ENCODE results near the gene CD52. TPM values are rescaled to one million over a fixed set of nuclear protein-coding genes. Genes with fewer than 3 reads are reported as not detected.
A peak's percentile ranks its signal among the peaks of the same experiment; 100 is the strongest.

Gene CD52
- total RNA-seq, 1 donor from 2014 or later, result 7.3 TPM

DNA sequence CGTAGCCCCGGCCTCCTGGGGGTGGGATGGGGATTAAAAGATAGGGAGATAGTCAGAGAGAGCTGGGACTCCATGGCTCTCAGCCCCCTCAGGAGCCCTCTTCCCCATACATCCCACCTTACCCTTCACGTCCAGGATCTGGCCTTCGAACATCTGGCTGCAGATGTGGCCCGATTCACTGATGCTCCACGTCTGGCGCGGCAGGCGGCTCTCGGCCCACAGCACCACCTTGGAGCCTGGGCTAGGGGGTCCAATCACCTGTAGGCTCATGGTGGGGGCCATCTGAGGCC lies 4.2 kb downstream of the CD52 start:
- Mint-ChIP-seq H3K27me3 (ENCODE audit: insufficient read depth, low read depth) (peaks cover 5% of the 10 kb centered on the region), H3K4me3 (no peak overlapping the region), H3K4me1 (peaks cover 22% of the 10 kb centered on the region), H3K27ac (no peak overlapping the region), H3K9me3 (no peaks in the 10 kb centered on the region), H3K36me3 (peaks cover 3% of the 10 kb centered on the region)
- Histone ChIP-seq H3K79me2 (ENCODE audit: low read depth) (no peaks in the 10 kb centered on the region), H3K4me3 (no peak overlapping the region), H3K4me1 (peaks cover 14% of the 10 kb centered on the region), H3K9ac (no peak overlapping the region), H4K20me1 (ENCODE audit: low read depth) (no peaks in the 10 kb centered on the region), H3F3A (ENCODE audit: low read depth) (peaks cover 17% of the 10 kb centered on the region), H3K9me3 (ENCODE audit: low read depth) (no peaks in the 10 kb centered on the region), H2AFZ (replicated peaks) (no peak overlapping the region), H3K36me3 (no peaks in the 10 kb centered on the region), H3K4me2 (no peak overlapping the region), H3K27ac (no peak overlapping the region), H3K27me3 (no peaks in the 10 kb centered on the region)
- TF ChIP-seq, protein P1, sequence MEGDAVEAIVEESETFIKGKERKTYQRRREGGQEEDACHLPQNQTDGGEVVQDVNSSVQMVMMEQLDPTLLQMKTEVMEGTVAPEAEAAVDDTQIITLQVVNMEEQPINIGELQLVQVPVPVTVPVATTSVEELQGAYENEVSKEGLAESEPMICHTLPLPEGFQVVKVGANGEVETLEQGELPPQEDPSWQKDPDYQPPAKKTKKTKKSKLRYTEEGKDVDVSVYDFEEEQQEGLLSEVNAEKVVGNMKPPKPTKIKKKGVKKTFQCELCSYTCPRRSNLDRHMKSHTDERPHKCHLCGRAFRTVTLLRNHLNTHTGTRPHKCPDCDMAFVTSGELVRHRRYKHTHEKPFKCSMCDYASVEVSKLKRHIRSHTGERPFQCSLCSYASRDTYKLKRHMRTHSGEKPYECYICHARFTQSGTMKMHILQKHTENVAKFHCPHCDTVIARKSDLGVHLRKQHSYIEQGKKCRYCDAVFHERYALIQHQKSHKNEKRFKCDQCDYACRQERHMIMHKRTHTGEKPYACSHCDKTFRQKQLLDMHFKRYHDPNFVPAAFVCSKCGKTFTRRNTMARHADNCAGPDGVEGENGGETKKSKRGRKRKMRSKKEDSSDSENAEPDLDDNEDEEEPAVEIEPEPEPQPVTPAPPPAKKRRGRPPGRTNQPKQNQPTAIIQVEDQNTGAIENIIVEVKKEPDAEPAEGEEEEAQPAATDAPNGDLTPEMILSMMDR (IDR thresholded peaks at IDR 0.05), result no peak
- TF ChIP-seq EZH2 (IDR thresholded peaks at IDR 0.05) (no peak), EZH2phosphoT487 (IDR thresholded peaks at IDR 0.05) (no peak)
- DNase-seq (ENCODE audit: low spot score), result no peak

DNA sequence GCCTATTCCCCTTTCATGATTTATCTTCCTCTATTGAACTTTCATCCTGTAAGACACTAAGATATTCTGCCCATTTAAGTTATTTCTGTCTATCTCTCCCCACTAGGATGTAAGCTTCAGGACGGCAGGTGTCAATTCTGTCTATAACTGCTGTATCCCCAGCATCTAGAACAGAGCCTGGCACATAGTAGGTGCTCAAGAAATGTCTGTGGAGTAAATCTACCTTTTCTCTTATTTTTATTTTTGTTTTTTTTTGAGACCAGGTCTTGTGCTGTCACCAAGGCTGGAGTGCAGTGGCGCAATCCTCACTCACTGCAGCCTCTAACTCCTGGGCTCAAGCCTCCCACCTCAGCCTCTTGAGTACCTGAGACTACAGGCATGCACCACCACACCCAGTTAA lies 5.6 kb downstream of the CD52 start:
- Histone ChIP-seq H3K27ac (no peak overlapping the region), H3K9ac (no peak overlapping the region)

DNA sequence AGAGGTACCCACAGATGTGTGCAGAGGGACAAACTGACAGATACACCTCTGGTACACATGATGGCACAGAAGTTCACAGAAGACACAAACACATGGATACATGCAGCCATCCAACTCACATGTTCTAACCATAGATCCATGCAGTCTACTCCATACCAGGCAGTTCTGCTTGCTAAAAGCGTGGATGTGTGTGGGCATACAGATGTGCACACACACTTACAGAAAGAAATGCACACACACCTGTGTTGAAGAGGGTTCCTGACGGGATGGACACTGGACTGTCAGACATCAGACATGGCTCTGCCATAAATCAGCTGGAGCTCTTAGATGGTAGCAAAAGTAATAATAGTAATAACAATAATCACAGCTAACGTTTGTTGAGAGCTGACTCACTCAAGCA lies 6.8 kb downstream of the CD52 start:
- no peak overlapping the region for H3K27ac Mint-ChIP-seq
- no peak overlapping the region for H3K4me3 ChIP-seq
- H2AFZ ChIP-seq (replicated peaks), result no peak overlapping the region
- peaks cover 5% of the 10 kb centered on the region for H3K27me3 Mint-ChIP-seq (ENCODE audit: insufficient read depth, low read depth)
- H3K9ac ChIP-seq, result no peak overlapping the region
- peaks cover 3% of the 10 kb centered on the region for H3K36me3 Mint-ChIP-seq
- TF ChIP-seq, protein P1 (IDR thresholded peaks at IDR 0.05), result no peak
- TF ChIP-seq EZH2phosphoT487 (IDR thresholded peaks at IDR 0.05) (no peak), EZH2 (IDR thresholded peaks at IDR 0.05) (no peak)
- H3K79me2 ChIP-seq (ENCODE audit: low read depth), result no peaks in the 10 kb centered on the region
- no peak overlapping the region for H3K4me3 Mint-ChIP-seq
- H4K20me1 ChIP-seq (ENCODE audit: low read depth), result no peaks in the 10 kb centered on the region
- H3K9me3 Mint-ChIP-seq, result no peaks in the 10 kb centered on the region
- no peak overlapping the region for H3K27ac ChIP-seq
- H3K4me2 ChIP-seq, result no peak overlapping the region
- no peak for DNase-seq (ENCODE audit: low spot score)
- no peaks in the 10 kb centered on the region for H3K36me3 ChIP-seq
- peaks cover 12% of the 10 kb centered on the region for H3K4me1 Mint-ChIP-seq
- no peaks in the 10 kb centered on the region for H3F3A ChIP-seq (ENCODE audit: low read depth)
- H3K9me3 ChIP-seq (ENCODE audit: low read depth), result no peaks in the 10 kb centered on the region
- H3K4me1 ChIP-seq, result peaks cover 3% of the 10 kb centered on the region
- H3K27me3 ChIP-seq, result no peaks in the 10 kb centered on the region

More for the DNA sequence above, 5.6 kb downstream of the CD52 start:
- no peak overlapping the region for H3K4me3 Mint-ChIP-seq
- Histone ChIP-seq H3K4me3 (no peak overlapping the region), H3K27me3 (no peaks in the 10 kb centered on the region), H3K79me2 (ENCODE audit: low read depth) (no peaks in the 10 kb centered on the region), H4K20me1 (ENCODE audit: low read depth) (no peaks in the 10 kb centered on the region), H3K4me1 (peaks cover 3% of the 10 kb centered on the region), H3K4me2 (no peak overlapping the region), H2AFZ (replicated peaks) (no peak overlapping the region), H3K36me3 (no peaks in the 10 kb centered on the region), H3F3A (ENCODE audit: low read depth) (peaks cover 5% of the 10 kb centered on the region), H3K9me3 (ENCODE audit: low read depth) (no peaks in the 10 kb centered on the region)
- DNase-seq (ENCODE audit: low spot score), result no peak
- H3K27ac Mint-ChIP-seq, result no peak overlapping the region
- no peak for TF ChIP-seq EZH2 (IDR thresholded peaks at IDR 0.05)
- TF ChIP-seq, protein P1 (IDR thresholded peaks at IDR 0.05), result no peak
- no peak for TF ChIP-seq EZH2phosphoT487 (IDR thresholded peaks at IDR 0.05)
- peaks cover 5% of the 10 kb centered on the region for H3K27me3 Mint-ChIP-seq (ENCODE audit: insufficient read depth, low read depth)
- H3K9me3 Mint-ChIP-seq, result no peaks in the 10 kb centered on the region
- peaks cover 3% of the 10 kb centered on the region for H3K36me3 Mint-ChIP-seq
- H3K4me1 Mint-ChIP-seq, result peaks cover 12% of the 10 kb centered on the region

DNA sequence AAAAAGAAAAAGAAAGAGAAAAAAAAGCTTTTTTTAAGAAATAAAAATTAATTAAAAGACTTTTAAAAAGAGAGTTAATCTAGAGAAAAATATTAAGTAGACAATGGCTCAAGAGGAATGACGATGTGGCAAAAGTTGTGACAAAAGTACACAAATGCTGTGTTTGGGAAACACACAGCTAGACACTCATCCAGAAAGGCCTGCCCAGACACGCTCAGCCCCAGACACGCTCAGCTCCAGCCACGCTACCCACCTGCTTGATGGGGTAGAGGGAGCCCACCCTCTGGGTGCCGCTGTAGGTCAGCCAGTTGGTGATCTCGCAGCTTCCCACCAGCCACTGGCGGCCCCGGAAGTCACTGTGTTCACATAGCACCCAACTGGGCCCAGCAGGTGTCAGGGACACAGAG lies 10.2 kb downstream of the CD52 start:
- Histone ChIP-seq H3K4me3 (no peak overlapping the region), H3K79me2 (ENCODE audit: low read depth) (no peaks in the 10 kb centered on the region), H2AFZ (replicated peaks) (no peak overlapping the region), H3F3A (ENCODE audit: low read depth) (no peaks in the 10 kb centered on the region), H3K36me3 (no peaks in the 10 kb centered on the region), H3K27ac (no peak overlapping the region), H4K20me1 (ENCODE audit: low read depth) (no peaks in the 10 kb centered on the region), H3K4me2 (no peak overlapping the region), H3K9me3 (ENCODE audit: low read depth) (no peaks in the 10 kb centered on the region), H3K27me3 (no peaks in the 10 kb centered on the region), H3K4me1 (no peaks in the 10 kb centered on the region), H3K9ac (no peak overlapping the region)
- peak overlapping the region; percentile 63 for H3K27ac Mint-ChIP-seq
- peaks cover 3% of the 10 kb centered on the region for H3K36me3 Mint-ChIP-seq
- H3K27me3 Mint-ChIP-seq (ENCODE audit: insufficient read depth, low read depth), result peaks cover 2% of the 10 kb centered on the region
- TF ChIP-seq EZH2 (IDR thresholded peaks at IDR 0.05) (no peak), EZH2phosphoT487 (IDR thresholded peaks at IDR 0.05) (no peak)
- TF ChIP-seq, protein P1 (IDR thresholded peaks at IDR 0.05), result no peak
- no peak overlapping the region for H3K4me3 Mint-ChIP-seq
- DNase-seq (ENCODE audit: low spot score), result no peak
- H3K4me1 Mint-ChIP-seq, result peaks cover 3% of the 10 kb centered on the region
- no peaks in the 10 kb centered on the region for H3K9me3 Mint-ChIP-seq

Measured in neural progenitor cell (in vitro differentiated cells).